Stimulated activated naive B cell treated with anti-CD40 and anti-IgM and Interleukin-4, amounts not matched to agents 10 μg/mL and 1 μg/mL and 100 μg/mL, for 72 hours (primary cell): Measurements from ENCODE around the gene ZNF619.

Experiments used
- ATAC-seq, 2 donors: fragments of 150-1000 bp; cut with Tn5 transposase; replicated peaks; 2 replicates each; pipeline ENCODE4 v1.10.0; 2021; ENCODE audit warnings: moderate library complexity in 1 of 2
- DNase-seq: peaks from one replicate; pipeline ENCODE4 v3.0.0; 2021
- H3K27ac Mint-ChIP-seq: one replicate; pipeline ENCODE4 v1.8.0; 2022; ENCODE audit warnings: mild to moderate bottlenecking, mixed read lengths
- H3K27me3 Mint-ChIP-seq, 2 donors: one replicate each; pipeline ENCODE4 v1.8.0; 2022; ENCODE audit warnings: mixed read lengths in 2 of 2
- H3K36me3 Mint-ChIP-seq, 2 donors: one replicate each; pipeline ENCODE4 v1.8.0; 2022; ENCODE audit warnings: mixed read lengths in 2 of 2, mild to moderate bottlenecking in 1 of 2
- H3K4me1 Mint-ChIP-seq, 2 donors: one replicate each; pipeline ENCODE4 v1.8.0; 2022; ENCODE audit warnings: mixed read lengths in 2 of 2, mild to moderate bottlenecking in 1 of 2
- H3K4me3 Mint-ChIP-seq, 2 donors: one replicate each; pipeline ENCODE4 v1.8.0; 2022; ENCODE audit warnings: mild to moderate bottlenecking in 2 of 2, mixed read lengths in 2 of 2, moderate library complexity in 1 of 2
- H3K9me3 Mint-ChIP-seq, 2 donors: one replicate each; pipeline ENCODE4 v1.8.0; 2022; ENCODE audit warnings: mixed read lengths in 2 of 2, mild to moderate bottlenecking in 1 of 2

ZNF619 gene

GRCh38 chr3:40494698-40495097 lies 17.8 kb downstream of the ZNF619 start:
- DNase-seq = no peak
- H3K36me3 Mint-ChIP-seq = peaks cover 24 to 25% of the 10 kb centered on the region in 2 donors
- peaks cover 0 to 1% of the 10 kb centered on the region in 2 donors for H3K9me3 Mint-ChIP-seq
- peaks cover 0 to 2% of the 10 kb centered on the region in 2 donors for H3K4me1 Mint-ChIP-seq
- no peaks in the 10 kb centered on the region for H3K27me3 Mint-ChIP-seq
- no peak for ATAC-seq
- H3K4me3 Mint-ChIP-seq = no peak overlapping the region
- H3K27ac Mint-ChIP-seq = no peak overlapping the region

- Mint-ChIP-seq H3K4me1 (no peaks in the 10 kb centered on the region), H3K27ac (no peak overlapping the region)
- no peak for DNase-seq
Measured at GRCh38 chr3:40497288-40497687, 20.4 kb downstream of the ZNF619 start.

GRCh38 chr3:40499952-40500351 lies 23.0 kb downstream of the ZNF619 start:
- peaks cover 0 to 1% of the 10 kb centered on the region in 2 donors for H3K9me3 Mint-ChIP-seq
- no peaks in the 10 kb centered on the region for H3K27me3 Mint-ChIP-seq
- ATAC-seq = no peak
- H3K27ac Mint-ChIP-seq = no peak overlapping the region
- DNase-seq = no peak
- no peak overlapping the region for H3K4me3 Mint-ChIP-seq
- no peaks in the 10 kb centered on the region for H3K4me1 Mint-ChIP-seq
- H3K36me3 Mint-ChIP-seq = peaks cover 6 to 10% of the 10 kb centered on the region in 2 donors

More at GRCh38 chr3:40497288-40497687, 20.4 kb downstream of the ZNF619 start:
- H3K27me3 Mint-ChIP-seq = no peaks in the 10 kb centered on the region
- H3K4me3 Mint-ChIP-seq = no peak overlapping the region
- peaks cover 0 to 1% of the 10 kb centered on the region in 2 donors for H3K9me3 Mint-ChIP-seq
- ATAC-seq = no peak
- peaks cover 12 to 13% of the 10 kb centered on the region in 2 donors for H3K36me3 Mint-ChIP-seq

DNA sequence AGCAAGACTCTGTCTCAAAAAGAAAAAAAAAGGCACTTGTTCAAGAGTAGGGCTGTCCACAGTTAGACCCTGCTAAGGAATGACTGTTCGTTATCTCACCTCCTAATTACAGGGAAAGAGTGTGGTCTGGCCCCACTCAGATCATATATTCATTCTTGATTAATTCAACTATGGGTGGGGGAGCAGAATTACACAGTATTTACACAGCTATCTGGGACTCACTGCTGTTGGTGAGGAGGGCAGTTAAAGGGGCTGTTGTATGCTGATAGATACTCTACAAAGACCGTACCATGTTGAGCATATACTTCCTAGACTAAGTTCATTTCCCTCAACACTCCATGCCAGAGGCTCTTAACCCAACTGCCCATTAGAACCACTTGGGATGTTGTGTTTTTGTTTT lies 25.1 kb downstream of the ZNF619 start:
- H3K36me3 Mint-ChIP-seq = peaks cover 10 to 13% of the 10 kb centered on the region in 2 donors
- ATAC-seq (no peak), DNase-seq (no peak)
- peaks cover 5 to 13% of the 10 kb centered on the region in 2 donors for H3K4me1 Mint-ChIP-seq
- no peak overlapping the region for H3K27ac Mint-ChIP-seq
- no peak overlapping the region for H3K4me3 Mint-ChIP-seq
- H3K9me3 Mint-ChIP-seq = peaks cover 0 to 1% of the 10 kb centered on the region in 2 donors
- no peaks in the 10 kb centered on the region for H3K27me3 Mint-ChIP-seq

- no peak for ATAC-seq
Measured at GRCh38 chr3:40504636-40505430, 27.9 kb downstream of the ZNF619 start.

GRCh38 chr3:40505599-40506462 lies 28.9 kb downstream of the ZNF619 start, which contains the start of gene ZNF620:
TSS of gene ZNF620 (plus strand) at chr3:40506039. CDS start at chr3:40506353, 314 bp downstream.
- peak within 1 kb of the TSS; percentile 92 for H3K27ac Mint-ChIP-seq
- peaks cover 30 to 31% of the 10 kb centered on the region in 2 donors for H3K36me3 Mint-ChIP-seq
- H3K27me3 Mint-ChIP-seq = no peaks in the 10 kb centered on the region
- DNase-seq (peak; percentile 58), ATAC-seq (peak; percentile 84 to 85)
- H3K9me3 Mint-ChIP-seq = peaks cover 6 to 8% of the 10 kb centered on the region in 2 donors
- peak within 1 kb of the TSS; percentile 91 to 92 for H3K4me3 Mint-ChIP-seq
- H3K4me1 Mint-ChIP-seq = peaks cover 12 to 44% of the 10 kb centered on the region in 2 donors

More at GRCh38 chr3:40504636-40505430, 27.9 kb downstream of the ZNF619 start:
- Mint-ChIP-seq H3K4me3 (peak overlapping the region in 1 of 2 donors; percentile 92), H3K36me3 (peaks cover 20 to 21% of the 10 kb centered on the region in 2 donors), H3K27me3 (no peaks in the 10 kb centered on the region), H3K9me3 (no peaks in the 10 kb centered on the region), H3K27ac (no peak overlapping the region), H3K4me1 (peaks cover 5 to 34% of the 10 kb centered on the region in 2 donors)
- no peak for DNase-seq

GRCh38 chr3:40511031-40511718 lies 34.3 kb downstream of the ZNF619 start:
- Mint-ChIP-seq H3K9me3 (peaks cover 6 to 10% of the 10 kb centered on the region in 2 donors), H3K27me3 (no peaks in the 10 kb centered on the region), H3K36me3 (peaks cover 73 to 77% of the 10 kb centered on the region in 2 donors), H3K27ac (peak overlapping the region; percentile 97), H3K4me1 (peaks cover 23 to 69% of the 10 kb centered on the region in 2 donors), H3K4me3 (peak overlapping the region; percentile 61 to 69)
- ATAC-seq (peak; percentile 98 to 99), DNase-seq (peak; percentile 68)

GRCh38 chr3:40516201-40516600 lies 39.3 kb downstream of the ZNF619 start:
- no peaks in the 10 kb centered on the region for H3K27me3 Mint-ChIP-seq
- H3K27ac Mint-ChIP-seq = no peak overlapping the region
- peaks cover 9 to 29% of the 10 kb centered on the region in 2 donors for H3K4me1 Mint-ChIP-seq
- ATAC-seq = no peak
- peaks cover 55 to 60% of the 10 kb centered on the region in 2 donors for H3K36me3 Mint-ChIP-seq
- no peak for DNase-seq
- no peak overlapping the region for H3K4me3 Mint-ChIP-seq
- H3K9me3 Mint-ChIP-seq = peaks cover 3% of the 10 kb centered on the region in 2 donors

DNA sequence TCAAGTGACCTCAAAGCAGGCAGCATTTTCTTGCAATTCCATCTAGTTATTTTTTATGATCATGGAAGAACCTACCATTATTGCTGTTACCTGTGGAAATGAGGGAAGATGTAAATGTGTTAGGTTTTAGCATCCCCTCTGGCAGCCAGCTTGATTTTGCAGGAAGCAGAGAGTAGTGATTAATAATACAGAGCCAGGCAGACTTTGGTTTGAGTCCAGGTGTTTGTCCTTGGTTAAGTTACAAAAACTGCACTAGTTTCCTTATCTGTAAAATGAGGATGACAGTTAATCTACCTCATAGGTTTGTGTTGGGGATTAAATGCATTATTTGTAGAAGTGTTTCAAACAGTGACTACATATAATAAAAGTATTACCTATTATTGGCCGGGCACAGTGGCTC lies 41.1 kb downstream of the ZNF619 start:
- peaks cover 3% of the 10 kb centered on the region in 2 donors for H3K9me3 Mint-ChIP-seq
- peaks cover 44 to 52% of the 10 kb centered on the region in 2 donors for H3K36me3 Mint-ChIP-seq
- DNase-seq (no peak), ATAC-seq (no peak)
- peaks cover 3 to 20% of the 10 kb centered on the region in 2 donors for H3K4me1 Mint-ChIP-seq
- no peaks in the 10 kb centered on the region for H3K27me3 Mint-ChIP-seq
- no peak overlapping the region for H3K4me3 Mint-ChIP-seq
- H3K27ac Mint-ChIP-seq = no peak overlapping the region

- ATAC-seq (no peak), DNase-seq (no peak)
- H3K4me3 Mint-ChIP-seq = no peak overlapping the region
- H3K27ac Mint-ChIP-seq = no peak overlapping the region
- no peaks in the 10 kb centered on the region for H3K27me3 Mint-ChIP-seq
- peaks cover 3% of the 10 kb centered on the region in 2 donors for H3K9me3 Mint-ChIP-seq
- peaks cover 40 to 49% of the 10 kb centered on the region in 2 donors for H3K36me3 Mint-ChIP-seq
- peaks cover 3 to 23% of the 10 kb centered on the region in 2 donors for H3K4me1 Mint-ChIP-seq
Measured at GRCh38 chr3:40518848-40519247, 41.9 kb downstream of the ZNF619 start.

GRCh38 chr3:40521254-40521653 lies 44.3 kb downstream of the ZNF619 start:
- Mint-ChIP-seq H3K9me3 (peaks cover 3% of the 10 kb centered on the region in 2 donors), H3K27ac (no peak overlapping the region)
- ATAC-seq = no peak

DNA sequence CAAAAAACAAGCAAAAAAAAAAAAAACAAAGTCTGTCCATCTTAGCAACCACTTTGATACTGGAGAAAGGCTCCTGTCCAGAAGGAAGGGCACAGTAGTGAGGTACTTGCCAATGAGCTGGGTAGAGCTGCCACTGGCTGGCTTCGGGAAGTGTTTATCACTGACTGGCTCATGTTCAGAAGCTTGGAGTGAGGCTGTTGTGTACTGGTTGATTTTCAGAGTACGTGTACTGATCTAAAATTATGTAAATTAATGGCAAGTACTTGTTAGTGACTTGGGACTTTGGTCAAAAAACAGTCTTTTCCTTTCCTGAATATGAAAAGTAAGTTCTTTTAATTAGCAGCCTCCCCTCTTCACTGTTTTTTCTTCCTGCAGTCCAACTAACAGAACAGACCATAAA lies 46.9 kb downstream of the ZNF619 start:
- peaks cover 30 to 38% of the 10 kb centered on the region in 2 donors for H3K36me3 Mint-ChIP-seq
- no peak for DNase-seq
- H3K27ac Mint-ChIP-seq = peak overlapping the region; percentile 99
- H3K4me1 Mint-ChIP-seq = peaks cover 11 to 45% of the 10 kb centered on the region in 2 donors
- H3K27me3 Mint-ChIP-seq = no peaks in the 10 kb centered on the region
- ATAC-seq = no peak
- peaks cover 2% of the 10 kb centered on the region in 2 donors for H3K9me3 Mint-ChIP-seq
- peak overlapping the region; percentile 98 for H3K4me3 Mint-ChIP-seq

More at GRCh38 chr3:40521254-40521653, 44.3 kb downstream of the ZNF619 start:
- Mint-ChIP-seq H3K27me3 (no peaks in the 10 kb centered on the region), H3K4me3 (no peak overlapping the region), H3K36me3 (peaks cover 22 to 36% of the 10 kb centered on the region in 2 donors), H3K4me1 (peaks cover 7 to 31% of the 10 kb centered on the region in 2 donors)
- no peak for DNase-seq

- Mint-ChIP-seq H3K36me3 (peaks cover 32 to 40% of the 10 kb centered on the region in 2 donors), H3K4me3 (peak overlapping the region; percentile 98), H3K27ac (peak overlapping the region; percentile 99), H3K4me1 (peaks cover 13 to 45% of the 10 kb centered on the region in 2 donors), H3K27me3 (no peaks in the 10 kb centered on the region), H3K9me3 (no peaks in the 10 kb centered on the region)
- DNase-seq (no peak), ATAC-seq (no peak)
Measured at GRCh38 chr3:40524222-40524567, 47.3 kb downstream of the ZNF619 start.
